Effector CD4-positive, alpha-beta T cell (primary cell): ENCODE data around the gene STRN.
"Not testable (repeated sequence)": the region's sequence is repeated elsewhere in the genome, so short reads cannot be mapped to it uniquely, and the experiment has no call there.

Experiments
- DNase-seq: peaks from one replicate; pipeline ENCODE4 v3.0.0-alpha.2; 2020

STRN gene

DNA sequence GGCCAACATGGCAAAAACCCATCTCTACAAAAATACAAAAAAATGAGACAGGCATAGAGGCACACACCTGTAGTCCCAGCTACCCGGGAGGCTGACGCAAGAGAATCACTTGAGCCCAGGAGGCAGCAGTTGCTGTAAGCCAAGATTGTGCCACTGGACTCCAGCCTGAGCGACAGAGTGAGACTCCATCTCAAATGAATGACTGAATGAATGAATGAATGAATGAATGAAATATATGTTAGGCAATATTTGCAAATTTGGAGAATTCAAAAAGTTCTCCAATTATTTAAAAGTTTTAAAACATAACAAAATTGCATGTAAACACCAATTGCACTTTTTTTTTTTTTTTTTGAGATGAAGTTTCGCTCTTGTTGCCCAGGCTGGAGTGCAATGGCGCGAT is 61.7 kb downstream of the STRN start:
- no peak for DNase-seq

DNA sequence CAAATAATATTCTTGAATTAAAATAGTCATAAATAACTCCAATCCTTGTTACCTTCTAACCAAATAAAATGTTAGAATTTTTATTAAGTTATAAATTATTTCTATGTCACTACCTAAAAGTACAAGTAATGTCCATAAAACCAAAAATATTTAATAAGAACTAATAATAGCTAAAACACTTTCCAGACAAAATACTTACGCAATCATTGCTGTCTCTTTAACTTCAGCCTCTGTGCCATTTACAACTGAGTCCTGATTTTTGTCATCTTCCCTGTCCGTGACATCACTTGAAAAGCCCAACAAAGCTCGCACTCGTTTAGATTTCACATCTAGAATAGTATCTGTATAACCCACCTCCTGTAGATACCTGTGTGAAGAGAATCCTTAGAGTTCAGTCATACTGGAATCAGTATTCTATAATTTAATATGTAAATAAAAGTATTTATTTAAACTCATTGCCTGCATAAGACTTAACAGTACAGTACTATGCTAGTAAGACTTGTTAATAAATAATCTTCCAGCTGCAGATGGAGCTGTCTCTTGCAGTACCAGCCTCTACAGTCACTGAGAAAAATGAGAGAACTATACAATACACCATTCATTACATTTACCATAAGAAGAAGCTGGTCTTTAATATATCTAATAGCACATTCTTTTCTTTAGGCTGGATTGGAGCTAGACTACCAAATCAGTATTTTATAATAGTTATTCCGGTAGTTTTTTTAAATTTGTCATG is 63.8 kb downstream of the STRN start:
- DNase-seq = no peak

DNA sequence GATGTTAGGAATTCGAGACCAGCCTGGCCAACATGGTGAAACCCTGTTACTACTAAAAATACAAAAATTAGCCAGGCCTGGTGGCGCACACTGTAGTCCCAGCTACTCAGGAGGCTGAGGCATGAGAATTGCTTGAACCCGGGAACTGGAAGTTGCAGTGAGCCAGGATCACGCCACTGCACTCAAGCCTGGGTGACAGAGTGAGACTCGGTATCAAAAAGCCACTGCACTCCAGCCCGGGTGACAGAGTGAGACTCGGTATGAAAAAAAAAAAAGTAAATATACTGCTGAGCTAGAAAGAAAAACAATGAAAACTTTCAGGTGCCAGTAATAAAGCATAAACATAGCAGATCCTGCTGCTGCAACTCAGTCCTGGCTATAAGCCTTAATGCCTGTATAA is 73.5 kb downstream of the STRN start:
- DNase-seq = no peak

DNA sequence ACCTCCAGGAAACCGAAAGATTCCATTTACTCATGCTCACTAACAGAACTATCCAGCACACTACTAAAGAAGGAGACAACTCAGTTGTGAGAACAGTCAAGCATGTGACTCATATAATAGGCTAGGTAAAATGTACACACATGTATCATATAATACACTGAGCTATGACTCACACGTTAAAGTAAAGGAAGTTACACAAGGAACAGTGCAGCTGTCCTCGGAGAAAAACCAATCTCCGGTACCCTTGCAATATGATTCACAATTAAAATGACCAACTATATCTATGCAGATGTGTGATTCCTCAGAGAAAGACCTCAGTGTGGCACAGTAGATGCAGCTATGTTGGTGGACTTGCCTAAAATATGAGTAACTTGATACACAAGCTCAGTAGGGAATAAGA is 76.5 kb downstream of the STRN start:
- DNase-seq = no peak

DNA sequence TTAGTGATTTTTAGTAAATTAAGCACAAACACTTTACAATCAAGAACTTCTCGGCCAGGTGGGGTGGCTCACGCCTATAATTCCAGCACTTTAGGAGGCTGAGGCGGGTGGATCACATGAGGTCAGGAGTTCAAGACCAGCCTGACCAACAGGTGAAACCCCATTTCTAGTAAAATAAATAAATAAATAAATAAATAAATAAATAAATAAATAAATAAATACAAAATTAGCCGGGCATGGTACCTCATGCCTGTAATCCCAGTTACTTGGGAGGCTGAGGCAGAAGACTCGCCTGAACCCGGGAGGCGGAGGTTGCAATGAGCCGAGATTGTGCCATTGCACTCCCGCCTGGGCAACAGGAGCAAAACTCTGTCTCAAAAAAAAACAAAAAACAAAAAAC is 79.2 kb downstream of the STRN start:
- DNase-seq = not testable (repeated sequence)

DNA sequence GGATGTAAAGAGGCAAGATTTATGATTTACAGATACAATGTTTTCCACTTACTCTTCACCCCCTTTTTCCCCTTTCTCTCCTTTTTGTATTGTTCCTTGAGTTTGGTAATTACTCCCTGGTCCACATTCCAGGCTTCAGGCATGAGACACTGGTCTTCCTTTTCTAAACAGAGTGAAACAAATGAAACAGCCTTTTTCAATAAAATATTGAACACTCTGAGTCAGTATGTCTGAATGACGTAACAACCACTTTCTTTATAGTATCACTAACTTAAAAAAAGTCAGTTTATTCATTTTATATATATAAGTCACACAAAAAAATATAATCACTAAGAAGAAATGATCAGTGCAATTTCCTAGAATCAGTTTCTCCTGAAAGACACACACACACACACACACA is 79.7 kb downstream of the STRN start:
- DNase-seq = no peak

DNA sequence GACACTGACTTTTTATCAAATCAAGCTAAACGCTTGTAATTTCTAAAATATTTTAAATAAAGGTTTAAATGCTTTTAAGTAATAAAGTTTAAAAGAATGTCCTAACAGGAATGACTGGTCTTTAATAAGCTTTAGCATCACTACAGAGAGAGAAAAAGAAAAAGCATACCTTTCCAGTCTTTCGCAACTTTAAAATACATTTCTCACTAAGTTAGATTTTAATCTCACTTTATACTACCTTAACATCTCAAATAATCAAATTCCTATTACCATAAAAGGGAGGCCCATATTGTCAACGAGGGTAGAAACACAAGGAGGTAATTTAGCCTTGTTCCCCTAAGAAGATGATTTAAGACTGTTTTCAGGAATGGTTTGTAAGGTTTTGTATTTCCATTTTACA is 80.7 kb downstream of the STRN start:
- DNase-seq = no peak

DNA sequence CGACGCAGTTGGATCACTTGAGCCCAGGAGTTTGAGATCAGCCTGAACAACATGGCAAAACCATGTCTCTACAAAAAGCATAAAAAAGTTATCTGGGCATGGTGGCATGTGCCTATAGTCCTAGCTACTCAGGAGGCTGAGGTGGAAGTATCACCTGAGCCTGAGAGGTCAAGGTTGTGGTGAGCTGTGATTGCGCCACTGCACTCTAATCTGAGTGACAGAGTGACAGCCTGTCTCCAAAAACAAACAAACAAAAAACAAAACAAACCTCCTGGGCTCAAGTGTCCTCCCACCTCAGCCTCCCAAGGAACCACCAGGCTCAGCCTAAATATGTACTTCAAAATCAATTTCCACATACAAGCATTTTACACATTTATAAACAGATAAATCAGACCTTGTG is 83.8 kb downstream of the STRN start:
- no peak for DNase-seq

DNA sequence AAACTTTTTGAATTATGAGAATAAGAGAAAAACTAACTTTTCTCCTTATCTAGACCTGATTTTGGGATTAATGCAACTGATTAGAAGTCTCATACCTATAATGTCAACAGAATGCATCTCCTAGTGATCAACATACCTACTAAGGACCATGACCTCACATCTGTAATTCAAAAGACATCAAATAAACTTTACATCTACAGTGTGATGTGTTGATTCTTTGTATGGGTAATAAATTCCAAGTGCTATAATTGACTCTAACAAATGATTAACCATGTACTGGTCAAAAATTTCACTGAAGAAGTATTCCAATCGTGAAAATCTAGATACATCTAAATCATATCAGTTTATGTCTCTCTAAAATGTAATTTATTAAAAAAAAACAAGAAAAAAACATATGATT is 84.5 kb downstream of the STRN start:
- no peak for DNase-seq

DNA sequence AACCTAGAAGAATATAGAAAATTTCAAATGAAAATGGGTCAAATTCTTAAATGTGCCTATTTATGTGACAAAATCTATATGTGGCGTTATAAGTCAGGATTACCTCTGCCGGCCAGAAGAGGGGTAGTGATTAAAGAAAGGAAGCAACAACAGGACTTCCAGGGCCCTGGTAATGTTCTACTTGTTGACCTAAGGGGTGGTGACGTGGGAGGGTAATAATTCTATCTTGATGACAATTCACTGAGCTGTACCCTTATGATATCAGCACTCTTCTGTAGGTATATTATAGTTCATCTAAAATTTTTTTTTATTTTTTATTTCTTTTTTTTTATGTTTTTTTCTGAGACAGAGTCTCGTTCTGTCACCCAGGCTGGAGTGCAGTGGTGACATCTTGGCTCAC is 87.9 kb downstream of the STRN start:
- no peak for DNase-seq

DNA sequence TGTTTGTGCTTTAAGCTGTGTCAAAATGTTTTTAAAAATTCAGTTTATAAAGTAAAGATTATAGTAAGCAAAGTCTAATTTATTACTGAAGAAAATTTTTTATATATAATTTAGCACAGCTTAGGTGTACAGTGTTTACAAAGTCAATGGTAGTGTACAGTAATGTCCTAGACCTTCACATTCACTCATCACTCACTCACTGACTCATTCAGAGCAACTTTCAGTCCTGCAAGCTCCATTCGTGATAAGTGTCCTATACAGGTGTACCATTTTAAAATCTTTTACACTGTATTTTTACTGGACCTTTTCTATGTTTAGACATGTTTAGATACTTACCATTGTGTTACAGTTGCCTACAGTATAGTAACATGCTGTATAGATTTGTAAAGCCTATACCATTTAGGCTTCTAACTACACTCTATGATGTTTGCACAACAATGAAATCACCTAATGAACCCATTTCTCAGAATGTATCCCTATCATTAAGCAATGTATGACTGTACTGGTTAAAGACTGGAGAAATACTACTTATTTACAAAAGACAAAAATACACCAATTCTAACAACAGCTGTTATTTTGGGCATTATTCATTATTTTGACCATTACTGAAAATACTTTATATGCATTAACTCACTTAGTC is 95.1 kb downstream of the STRN start:
- no peak for DNase-seq

DNA sequence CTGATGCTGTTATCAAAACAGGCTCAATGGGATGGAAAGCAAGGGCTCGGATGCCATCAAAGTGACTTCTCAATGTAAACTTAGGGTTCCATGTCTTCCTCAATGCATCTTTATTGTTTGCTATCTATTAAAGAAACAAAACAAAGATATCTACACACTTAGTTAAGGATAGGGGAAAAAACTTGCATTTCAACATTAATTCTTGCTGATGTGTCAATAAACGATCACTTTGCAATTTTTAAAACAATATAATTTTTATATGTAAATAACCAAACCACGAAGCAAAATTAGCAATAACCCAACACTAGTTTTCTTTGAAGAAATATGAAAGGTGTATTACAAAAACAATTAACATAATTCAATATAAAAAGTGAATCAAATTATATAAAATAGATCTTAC is 96.7 kb downstream of the STRN start:
- no peak for DNase-seq

DNA sequence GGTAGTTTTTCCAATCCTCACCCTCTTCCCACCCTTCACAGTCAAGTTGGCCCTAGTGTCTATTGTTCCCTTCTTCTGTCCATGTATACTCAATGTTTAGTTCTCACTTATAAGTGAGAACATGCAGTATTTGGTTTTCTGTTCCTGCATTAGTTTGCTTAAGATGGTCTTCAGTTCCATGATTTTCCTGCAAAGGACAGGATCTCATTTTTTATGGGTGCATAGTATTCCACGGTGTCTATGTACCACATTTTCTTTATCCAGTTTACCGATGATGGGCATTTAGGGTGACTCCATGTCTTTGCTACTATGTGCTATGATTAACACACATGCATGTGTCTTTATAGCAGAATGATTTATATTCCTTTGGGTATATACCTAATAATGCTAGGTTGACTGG is 104.4 kb downstream of the STRN start:
- DNase-seq = no peak

DNA sequence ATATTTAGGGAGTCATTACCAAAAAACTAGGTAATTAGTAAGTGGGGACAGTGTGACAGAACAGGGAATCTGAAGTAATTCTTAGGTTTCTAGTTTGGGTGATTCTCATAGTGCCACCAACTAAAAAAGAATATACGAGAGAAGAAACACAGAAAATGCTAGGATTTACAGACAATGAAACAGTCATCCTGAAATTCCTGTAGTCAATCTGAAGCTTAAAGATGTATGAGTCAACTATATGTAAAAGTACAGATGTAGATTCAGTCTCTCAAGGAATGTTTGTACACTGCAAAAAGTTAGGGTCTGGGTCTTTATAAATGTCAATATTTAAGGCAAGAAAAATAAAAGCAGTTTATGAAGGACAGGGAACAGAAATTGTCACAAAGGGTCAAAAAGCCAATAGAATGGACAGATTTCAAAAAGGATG is 107.0 kb downstream of the STRN start:
- DNase-seq = no peak

DNA sequence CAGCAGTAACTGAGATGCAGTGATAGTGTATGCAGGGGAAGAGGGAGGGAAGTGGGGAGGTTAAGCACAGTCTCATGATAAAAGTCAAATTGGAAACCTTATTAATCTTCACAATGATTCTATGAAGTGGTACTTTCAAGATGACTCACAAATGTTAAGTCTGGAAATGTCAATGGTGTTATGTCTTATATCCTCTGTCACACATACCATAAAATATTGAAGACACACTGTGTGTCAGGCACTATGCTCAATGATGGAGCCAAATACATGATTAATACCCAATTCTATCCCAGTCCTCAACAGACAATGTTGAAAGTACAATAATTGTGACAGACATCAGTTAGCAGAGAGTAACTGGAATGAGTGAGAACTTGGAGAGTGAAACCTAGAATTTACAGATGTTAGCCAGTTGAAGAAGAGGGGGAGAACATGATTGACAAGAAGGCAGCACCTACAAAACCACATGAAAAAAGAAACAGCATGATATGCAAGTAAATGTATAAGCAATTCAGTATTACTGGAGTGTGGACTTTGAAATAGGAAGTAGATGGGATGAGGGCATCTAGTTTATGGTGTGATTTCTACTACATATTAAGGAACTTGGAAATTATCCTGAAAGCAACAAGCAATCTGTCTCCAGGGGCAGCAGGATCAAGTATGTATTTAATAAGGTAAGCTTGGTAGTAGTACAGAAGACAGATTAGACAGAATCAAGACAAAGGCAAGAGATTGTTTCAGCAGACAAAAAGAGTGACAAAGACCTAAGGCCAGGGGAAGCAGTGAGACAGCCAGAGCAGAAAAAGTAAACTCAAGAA is 107.6 kb downstream of the STRN start:
- DNase-seq = no peak

DNA sequence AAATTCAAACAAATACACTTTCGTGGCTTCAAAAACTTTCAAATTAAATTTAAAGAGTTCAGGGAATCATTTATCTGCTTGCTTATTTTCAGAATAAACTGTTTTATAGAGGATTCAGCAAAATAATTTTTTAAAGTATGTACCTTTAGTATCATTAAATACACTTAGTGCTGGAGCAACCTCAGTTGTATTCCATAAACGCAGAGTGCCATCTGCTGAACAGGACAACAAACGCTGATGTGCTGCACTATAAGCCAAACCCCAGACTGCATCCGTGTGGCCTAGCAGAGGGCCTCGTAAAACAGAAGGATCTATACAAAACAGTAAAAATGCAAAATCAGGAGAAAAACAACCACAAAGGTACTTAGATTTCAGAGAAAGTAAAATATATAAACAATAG is 108.6 kb downstream of the STRN start:
- no peak for DNase-seq

DNA sequence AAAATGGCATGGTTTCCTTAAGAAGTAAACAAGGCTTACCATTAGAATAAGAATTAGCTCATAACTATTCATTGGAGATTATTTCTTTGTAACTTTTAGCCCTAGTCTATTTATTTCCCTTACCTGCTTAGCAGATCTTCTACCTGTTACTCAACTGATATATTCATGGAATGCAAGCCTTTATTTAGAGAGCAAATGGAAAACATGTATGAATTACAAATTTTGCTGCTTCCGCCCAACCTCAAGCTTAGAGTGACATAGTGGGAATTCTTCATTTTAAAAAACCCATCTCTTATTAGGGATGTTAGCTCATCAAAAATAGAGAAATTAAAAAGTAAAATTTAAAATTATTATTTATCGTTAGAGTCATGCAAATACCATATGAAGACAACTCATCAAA is 110.9 kb downstream of the STRN start:
- DNase-seq = no peak

DNA sequence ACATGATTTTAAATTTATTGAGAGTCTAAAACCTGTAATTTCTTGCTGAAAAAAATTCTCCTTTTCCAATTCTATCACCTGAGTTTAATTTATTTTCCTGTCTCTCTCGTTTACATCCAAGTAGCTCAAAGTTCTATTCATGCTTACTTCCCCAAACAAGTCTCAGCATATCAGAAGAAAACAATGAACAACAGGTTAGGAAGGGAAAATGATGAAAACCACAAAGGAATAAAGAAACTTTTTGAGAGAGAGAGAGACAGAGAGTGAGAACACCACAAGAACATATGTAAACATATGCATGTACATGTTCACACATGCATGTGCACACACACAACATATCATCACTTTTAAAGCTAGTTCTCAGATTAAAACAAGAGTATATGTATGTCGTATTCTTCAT is 112.1 kb downstream of the STRN start:
- DNase-seq = no peak

DNA sequence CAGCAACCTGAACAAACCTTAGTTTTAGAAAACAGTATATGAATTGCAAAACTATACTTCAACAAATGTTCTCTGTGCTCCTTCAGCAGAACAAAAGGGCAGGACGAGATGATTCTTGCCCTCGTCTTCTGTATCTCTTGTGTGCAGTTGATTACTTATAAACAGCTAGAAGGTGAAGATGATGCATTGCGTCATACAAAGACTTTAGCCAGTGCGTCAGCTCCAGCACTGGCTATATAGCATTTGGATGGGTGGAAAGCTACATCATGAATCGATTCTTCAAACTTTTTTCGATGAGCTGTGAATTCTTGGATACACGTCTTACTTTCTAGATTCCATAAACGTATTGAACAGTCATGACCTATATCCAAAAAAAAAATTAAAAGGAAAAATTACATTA is 117.1 kb downstream of the STRN start:
- no peak for DNase-seq

DNA sequence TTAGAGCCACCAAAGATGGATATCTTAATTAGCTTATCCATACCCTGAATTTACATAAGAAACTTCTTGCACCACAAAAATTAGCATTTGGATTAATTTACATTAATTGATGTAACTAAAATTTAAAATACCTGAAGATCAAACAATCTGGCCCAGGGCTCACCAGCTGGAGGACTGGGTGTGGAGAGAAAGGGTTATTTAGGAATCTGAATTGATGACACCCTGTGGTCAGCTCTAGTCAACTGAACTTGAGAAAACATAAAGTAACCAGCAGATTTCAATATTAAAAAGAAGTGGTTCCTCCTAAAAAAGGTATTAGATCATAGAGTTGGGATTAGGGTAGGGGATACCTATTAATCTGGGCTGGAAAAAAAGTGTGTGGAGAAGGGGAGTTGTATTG is 122.5 kb downstream of the STRN start:
- DNase-seq = no peak

DNA sequence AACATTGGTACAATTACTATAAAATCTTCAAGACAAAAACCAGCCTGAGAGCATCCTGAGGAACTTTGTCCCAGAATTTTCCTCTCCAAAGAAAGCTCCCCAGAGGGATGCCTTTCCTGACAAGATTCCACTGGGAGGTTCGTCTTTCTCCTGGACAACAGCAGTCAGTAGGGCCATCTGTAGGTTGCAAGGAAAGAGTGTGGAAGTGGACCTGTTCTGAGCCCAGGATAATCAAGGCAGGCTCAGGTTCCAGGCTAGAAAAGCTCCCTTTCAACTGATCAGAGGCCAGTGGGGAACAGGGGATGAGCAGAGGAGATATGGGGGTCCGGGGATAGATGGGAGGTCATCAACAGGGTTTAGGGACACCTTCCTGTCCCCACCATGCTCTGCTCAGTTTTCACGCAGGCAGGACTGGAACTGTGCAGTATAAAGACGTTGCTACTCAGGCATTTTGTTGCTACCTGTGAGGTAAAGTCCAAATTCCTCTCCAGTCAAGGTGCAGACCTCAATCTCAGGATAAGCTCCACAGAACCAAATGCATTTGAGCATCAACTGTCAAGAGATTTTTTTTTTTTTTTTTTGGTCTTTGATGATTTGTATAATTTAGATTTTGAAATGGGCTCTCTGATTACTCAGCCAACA is 126.2 kb downstream of the STRN start:
- DNase-seq = no peak

DNA sequence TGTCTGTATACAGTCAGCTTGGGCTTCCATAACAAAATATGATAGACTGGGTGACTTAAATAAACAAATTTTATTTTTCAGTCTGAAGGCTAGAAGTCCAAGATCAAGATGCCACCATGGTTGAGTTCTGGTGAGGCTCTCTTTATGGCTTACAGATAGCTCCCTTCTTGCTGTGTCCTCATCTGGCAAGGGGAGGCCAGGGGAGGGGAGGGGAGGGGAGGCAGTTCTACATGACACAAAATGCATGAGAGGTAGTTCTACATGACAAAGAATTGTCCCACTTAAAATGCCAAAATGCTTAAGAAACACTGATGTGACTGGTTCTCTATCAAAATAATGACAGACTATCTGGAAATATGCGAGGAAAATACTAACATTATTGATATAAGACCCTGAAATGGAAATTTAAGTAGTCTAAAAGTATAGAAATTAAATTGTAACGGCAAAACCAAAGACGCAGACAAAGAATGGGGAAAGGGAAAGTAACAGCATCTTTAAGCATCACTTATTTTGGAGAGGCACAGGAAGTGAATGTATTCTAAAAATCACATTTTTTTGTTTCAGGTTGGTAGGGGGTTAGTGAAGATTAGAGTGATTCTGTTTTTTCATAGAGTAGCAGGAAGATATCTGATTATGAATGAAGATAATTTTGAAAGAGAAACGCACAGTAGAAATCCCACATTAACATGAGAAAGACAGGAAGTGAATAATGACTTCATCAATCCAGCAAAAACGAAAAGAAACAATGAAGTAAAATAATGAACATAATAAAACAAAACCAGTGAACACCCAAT is 131.4 kb downstream of the STRN start:
- DNase-seq = no peak

DNA sequence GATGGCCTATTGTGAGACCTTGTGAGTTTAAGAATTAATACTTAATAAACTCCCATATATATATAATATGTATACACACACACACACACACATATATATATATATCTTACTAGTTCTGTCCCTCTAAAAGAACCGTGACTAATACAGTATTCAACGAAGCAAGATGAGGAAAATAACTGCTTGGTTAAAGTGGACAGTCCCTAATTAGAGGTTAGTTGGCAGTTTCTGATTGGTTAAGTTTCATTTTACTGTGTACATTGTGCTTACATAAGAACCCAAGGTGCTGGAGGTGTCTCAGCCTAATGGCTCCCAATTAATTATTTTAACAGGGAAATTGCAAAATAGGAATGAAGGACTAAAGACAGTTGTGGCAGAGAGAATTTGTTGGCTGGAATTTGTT is 132.1 kb downstream of the STRN start:
- DNase-seq = no peak
